GM18907 (cell line): Measurements from ENCODE around the gene HRH2.
A peak's percentile ranks its signal among the peaks of the same experiment; 100 is the strongest.
"Not testable (repeated sequence)": the region's sequence is repeated elsewhere in the genome, so short reads cannot be mapped to it uniquely, and the experiment has no call there.

Source experiments
- ATAC-seq: cut with Tn5 transposase; IDR thresholded peaks from one replicate; pipeline ENCODE4 v1.9.1; 2021; ENCODE audit warnings: mild to moderate bottlenecking, moderate library complexity; ENCODE audit not compliant: unreplicated experiment

HRH2 gene

DNA sequence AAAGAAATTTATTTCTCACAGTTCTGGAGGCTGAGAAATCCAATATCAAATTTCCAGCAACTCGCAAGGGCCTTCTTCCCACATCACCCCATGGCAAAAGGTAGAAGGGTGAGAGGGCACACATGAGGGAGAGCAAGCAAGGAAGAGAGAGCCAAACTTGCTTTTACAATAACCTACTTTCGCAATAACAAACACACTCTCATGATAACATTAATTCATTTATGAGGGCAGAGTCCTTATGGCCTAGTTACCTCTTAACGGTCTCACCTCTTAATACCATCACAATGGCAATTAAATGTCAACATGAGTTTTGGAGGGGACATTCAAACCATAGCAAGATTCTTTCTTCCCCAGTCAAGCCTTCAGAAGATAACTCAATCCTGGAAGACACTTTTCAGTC is 11.6 kb upstream of the HRH2 start:
- no peak for ATAC-seq

DNA sequence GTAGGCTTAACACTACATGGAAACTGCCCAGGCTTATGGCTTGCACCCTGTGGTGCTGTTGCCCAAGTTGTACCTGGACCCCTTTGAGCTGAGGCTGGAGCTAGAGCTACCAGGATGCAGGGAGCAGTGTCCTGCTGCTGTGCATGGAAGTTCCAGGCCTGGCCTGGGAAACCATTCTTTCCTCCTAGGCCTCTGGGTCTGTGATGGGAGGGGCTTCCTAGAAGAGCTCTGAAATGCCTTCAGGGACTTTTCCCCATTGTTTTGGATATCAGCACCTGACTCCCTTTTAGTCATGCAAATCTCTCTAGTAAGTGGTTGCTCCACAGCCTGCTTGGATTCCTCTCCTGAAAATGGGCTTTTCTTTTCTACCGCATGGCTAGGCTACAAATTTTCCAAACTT is 7.9 kb upstream of the HRH2 start:
- ATAC-seq = no peak

DNA sequence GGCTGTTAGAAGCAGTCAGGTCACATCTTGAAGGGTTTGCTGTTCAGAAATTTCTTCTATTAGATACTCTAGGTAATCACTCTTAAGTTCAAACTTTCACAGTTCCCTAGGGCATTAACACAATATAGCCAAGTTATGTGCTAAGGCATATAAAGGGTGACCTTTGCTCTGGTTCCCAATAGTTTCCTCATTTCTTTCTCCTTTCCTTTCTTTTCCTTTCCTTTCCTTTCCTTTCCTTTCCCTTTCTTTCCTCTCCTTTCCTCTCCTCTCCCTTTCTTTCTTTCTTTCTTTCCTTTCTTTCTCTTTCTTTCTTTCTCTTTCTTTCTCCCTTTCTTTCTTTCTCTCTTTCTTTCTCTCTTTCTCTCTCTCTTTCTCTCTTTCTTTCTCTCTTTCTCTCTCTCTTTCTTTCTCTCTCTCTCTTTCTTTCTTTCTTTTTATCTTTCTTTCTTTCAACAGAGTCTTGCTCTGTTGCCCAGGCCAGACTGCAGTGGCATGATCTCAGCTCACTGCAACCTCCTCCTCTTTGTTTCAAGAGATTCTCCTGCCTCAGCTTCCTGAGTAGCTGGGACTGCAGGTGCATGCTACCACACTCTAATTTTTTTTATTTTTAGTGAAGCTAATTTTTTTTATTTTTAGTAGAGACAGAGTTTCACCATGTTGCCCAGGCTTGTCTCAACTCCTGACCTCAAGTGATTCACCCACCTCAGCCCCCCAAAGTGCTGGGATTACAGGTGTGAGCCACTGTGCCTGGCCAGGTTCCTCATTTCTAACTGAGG is 7.3 kb upstream of the HRH2 start:
- not testable (repeated sequence) for ATAC-seq

DNA sequence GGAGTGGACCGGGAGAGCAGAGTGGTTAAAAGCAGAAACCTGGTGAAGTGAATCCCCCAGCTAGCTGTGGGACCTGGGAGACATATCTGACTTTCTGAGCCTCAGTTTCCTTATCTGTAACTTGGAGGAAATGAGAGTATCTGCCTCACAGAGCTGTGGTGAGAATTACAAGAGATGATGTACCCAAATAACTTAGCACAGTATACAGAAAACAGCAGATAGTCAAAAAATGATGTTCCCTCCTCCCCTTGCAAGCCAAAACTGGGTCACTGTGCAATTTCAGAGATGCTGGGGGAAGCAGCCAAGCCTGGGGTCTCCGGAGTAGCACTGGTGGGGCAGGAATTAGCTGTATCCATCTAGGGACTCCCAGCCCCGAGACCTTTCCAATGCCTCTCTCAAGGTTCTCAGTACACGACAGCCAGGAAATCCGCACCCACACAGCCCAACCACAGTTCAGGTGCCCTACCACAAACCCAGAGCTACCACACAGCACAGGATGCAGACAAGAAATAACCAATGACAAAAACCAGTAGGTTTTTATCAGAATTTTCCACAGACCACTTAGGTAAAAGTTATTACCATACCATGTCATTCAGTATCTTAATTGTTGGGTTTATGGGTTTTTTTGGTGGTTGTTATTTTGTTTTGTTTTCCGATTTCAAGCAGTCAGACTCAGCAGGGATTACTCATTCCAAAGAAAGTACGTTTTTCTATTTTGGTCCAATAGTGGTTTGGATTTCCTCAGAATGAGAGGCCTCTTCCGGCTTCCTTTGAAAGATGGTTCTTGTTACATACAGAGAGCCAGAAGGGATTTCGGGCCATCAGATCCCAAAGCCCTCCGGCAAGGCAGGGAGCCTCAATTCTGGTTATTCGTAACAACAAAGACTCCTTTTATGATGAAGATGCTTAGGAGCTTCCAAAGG is 4.9 kb upstream of the HRH2 start:
- ATAC-seq = peak; percentile 70

DNA sequence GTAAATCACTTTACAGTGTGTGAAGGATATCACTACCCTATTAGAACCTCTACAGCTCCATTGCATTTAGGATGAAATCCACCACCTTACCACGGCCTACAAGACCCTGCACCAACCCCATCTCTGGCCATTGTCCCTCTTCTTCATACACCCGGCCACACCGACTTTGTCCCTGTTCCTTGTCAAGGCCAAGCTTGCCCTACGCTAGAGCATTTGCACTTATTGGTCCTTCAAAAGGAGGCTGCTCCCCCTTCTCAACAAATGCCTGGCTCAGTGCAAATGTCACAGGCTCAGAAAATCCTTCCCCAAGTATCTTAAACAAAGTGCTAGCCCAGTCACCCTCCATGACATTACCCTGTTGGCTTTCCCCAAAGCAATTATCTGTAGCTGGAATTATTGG is 4.1 kb upstream of the HRH2 start:
- no peak for ATAC-seq

DNA sequence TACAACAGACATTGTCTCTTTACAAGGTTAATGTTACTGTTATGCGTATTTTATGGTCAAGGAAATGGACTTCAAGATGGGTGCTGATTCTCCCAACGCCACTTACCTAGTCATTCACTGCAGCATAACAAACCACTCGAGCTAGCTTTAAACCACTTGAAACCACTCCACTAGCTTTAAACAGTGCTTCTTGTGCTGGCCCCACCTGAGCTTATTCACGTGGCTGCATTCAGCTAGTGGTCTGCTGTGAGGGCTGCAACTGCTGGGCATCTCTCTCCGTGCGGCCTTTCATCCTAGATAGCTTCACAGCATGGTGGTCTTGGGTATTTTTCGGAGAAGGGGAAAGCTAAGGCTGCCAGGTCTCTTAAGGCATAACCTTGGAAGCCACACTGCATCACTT is 3.5 kb upstream of the HRH2 start:
- ATAC-seq = no peak

DNA sequence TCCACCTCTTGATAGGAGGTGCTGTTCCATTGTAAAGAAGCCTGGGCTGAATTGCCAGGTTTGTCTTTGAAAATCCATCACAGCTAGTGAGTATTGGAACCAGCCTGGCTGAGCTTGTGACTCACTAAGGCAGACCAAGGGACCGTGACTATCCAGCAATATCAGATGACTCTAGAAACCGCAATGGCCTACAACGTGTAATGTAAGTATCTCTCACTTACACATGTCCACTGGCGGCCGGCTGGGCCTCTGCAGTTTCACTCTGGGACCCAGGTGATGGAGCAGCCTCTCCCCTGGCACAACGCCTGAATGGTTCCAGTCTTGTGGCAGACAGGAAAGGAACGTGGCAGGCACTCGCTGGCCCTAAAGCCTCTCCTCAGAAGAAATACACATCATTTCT is 3.1 kb upstream of the HRH2 start:
- ATAC-seq = no peak

DNA sequence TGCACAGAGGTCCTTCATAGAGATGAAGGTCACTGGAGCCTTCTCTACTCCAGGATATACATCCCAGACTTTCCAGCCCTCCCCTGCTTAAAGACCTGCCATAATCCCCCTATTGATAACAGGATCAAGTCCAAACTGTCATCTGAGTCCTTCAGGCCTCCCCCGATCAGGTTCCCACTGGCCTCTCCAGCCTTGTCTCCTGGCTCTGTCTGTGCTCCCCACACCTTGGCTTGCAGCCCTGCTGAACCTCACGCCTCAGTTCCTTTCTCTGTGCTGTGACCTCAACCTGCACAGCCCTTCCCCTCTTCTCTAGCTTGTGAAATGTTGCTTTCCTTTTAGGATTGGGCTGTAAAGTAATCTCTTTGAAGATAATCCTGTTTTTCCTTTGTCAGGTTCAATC is 2.5 kb upstream of the HRH2 start:
- ATAC-seq = no peak

DNA sequence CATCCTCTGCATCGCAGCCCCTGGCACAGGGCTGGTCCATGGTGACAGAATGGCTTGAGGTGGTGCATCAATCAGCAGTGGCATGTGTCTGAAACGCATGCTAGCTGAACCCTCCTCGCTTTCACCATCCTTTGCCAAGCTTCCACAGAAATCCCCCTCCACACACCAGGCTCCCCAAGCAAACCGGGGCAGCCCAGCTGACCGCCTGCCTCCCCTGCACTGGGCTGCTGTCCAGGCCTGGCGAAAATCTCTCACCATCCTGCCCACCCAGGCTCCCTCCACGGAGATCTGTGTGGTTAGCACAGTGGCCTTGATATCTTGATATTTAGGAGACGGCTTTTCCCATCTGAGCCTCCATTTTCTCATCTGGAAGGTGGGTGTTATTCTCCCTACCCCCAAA is 905 bp upstream of the HRH2 start:
- no peak for ATAC-seq

DNA sequence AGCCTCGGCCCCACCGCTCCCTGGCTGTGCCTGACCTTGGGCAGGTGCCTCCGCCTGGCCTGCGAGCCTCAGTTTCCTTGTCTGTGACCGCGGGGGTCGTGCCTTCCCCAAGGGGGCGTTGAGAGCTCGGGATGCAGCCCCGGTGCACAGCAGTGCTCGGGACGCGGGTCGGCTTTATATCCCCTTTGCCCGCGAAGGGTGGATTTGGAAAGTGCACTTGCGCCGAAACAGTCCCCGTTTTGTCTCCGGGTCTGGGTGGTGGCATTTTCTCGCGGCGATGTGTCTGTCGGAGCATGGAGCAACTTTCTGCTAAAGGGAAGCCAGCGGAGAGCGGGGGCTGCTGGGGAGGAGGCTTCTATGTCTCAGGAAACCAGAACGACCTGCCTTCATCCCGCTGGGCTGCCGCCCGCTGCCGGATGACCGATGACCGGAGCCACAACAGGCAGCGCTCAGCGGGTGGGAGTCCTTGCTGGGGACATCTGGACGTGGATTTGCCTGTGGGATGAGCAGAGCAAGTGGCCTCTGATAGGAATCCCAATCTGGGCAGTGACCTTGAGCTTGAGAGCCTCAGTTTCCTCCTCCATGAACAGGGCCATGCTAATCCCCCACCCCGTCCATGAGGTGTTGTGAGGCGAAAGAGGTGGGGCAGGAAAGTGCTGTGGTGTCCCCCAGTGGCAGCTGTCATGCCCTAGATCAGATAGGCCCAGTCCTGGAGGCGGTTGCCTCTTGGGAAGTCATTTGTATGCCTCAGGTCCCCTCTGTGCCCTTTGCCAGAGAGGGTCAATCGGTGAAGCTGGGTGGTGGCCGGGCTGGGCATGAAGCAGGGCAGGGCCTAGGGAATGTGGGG is 651 bp downstream of the HRH2 start:
- ATAC-seq = no peak

DNA sequence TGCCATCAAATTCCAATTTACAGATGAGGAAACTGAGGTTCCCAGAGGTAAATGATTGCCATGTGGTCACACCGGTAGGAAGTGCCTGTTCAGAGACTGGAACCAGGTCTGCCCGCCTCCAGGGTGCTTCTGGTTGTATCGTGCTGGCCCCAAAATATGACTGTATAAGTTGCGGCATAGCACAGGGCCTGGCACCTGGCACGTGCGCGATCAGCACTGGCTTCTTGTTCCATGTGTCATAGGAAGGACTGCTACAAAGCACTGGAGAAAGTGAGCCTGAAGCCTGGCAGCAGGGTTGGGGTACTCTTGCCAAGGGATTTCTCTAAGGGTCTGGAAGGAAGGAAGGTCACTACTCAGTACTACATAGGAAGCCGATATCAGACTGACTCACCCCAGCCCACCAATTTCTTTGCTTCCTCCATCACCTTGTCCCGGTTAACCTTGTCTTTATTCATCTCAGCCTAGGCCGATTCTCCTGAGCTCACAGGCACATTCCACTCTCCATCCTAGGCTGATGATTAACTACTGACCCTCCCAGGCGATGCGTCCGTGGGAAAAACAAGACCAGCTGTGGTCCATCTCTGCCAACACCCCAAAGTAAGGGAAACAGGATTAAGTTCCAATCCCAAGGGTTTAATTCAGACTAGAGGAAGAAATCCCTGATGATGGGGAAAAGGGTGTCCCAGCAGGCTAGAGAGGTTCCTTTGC is 1.8 kb downstream of the HRH2 start:
- no peak for ATAC-seq

DNA sequence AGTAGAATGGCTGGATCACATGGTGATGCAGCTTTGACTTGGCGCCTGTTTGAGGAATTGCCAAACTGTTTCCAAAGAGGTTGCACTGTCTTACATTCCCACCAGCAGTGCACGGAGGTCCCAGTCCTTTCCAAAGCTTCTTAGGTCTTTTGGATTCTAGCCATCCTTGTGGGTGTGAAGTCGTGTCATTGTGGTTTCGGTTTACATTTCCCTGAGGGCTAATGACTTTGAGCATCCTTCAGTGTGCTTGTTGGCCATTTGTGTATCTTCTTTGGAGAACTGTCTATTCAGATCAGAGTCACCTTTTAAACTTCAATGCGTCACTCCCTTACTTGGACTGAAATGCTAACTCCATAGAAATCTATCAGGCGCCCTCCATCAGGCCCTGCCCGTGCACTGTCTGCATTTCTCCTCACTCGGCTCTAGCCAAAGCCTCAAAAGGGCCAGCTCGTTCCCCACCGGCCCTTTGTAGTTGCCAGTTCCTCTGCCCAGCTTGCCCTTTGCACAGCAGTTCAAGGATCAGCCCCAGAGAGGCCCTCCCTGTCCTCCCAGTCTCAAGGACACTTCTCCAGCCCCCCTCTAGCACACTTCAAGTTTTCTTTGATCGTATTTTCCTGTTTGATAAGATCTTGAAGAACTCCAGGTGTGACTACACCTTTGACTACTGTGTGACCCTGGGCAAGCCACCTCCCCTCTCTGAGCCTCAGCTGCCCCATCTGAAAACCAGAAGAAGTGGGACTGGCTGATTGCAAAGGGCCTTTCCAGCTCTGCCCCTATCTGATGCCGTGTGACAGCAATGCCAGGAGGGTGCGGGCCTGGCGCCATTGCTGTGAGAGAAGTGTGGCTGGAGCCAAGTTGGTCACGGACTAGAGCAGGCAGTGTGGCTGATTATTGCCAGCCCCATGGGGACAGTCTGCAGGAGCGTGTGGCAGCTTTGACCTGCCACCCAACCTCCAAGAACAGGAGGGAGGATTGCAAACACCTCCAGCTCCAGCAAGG is 5.6 kb downstream of the HRH2 start:
- no peak for ATAC-seq

DNA sequence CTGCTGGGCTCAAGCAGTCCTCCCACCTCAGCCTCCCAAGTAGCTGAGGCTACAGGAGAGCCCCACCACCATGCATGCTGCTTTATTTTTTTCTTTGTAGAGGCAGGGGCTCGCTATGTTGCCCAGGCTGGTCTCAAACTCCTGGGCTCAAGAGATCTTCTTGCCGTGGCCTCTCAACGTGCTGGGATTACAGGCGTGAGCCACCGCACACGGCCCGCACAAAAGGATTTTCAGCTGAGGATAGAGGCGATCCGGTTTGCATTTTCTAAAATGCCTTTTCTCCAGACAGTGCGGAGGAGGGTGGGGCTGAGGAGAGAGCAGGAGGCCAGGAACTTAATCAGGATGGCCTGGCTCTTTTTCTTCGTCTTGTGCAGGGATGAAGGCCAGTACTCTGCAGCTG is 6.9 kb downstream of the HRH2 start:
- no peak for ATAC-seq

DNA sequence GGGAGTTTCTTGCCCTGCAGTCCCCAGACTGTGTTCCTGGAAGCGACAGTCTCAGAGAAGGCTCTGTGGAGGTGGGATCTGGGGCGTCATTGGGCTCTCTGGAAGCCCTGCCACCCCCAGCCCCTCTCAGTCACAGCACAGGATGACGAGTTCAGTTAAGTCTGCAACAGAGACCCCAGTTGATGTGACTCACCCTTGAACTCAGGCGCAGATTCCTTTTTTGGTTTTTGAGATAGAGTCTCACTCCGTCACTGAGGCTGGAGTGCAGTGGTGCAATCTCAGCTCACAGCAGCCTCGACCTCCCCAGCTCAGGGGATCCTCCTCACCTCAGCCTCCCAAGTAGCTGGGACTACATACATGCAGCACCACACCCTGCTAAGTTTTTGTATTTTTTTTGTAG is 8.3 kb downstream of the HRH2 start:
- ATAC-seq = no peak

DNA sequence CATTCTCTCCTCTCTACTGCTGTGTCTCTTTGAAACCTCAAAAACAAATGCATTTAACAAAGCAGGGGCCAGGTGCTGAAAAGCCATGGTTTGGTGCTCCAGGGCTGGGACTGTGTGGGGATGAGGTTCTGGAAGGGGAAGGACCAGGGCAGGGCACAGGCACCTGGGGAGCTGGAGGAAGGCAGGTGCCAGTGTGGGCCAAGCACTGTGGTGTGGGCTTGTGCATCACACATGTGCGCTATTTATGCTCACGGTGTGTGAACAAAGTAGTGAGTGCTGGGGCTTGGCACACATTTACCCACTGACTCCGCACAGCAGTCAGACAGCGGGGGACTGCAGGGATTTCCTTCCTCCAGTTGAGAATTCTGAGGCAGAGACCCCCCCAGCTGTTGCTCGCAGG is 10.1 kb downstream of the HRH2 start:
- ATAC-seq = no peak

DNA sequence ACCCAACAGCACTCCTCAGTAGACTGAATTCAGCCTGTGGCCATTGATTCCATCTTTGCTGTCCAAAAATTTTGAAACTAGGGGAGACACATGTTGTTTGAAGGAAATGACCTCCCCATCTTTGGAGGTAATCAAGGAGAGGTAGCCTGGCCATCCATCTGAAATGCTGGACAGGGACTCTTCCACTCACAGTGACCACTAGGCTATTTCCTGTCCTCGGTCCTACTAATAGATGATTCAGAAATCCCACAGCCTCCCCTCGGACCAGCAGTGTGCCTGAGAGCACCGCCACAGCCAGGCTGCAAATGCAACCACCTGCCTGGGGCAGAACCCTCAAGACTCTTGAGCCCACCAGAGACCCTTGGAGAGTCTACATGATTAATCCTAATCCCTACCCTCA is 12.5 kb downstream of the HRH2 start:
- no peak for ATAC-seq

DNA sequence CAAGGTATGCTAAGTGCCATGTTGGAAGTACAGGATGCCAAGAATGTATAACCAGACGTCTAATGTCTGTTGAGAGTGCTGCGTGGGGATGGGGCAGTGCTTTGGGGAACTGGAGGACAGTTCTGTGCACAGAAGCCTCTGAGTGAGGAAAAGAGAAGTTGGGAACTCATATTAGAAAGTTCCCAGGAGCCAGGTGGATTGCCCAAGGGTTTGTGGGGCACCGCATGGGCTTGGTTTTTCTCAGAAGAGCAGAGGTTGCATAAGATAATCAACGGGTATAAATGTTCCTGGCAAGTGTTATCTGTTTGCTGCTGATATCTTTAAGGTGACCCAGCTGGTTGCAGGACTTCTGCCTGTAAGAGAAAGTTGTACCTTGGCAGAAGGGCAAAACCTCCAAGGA is 13.1 kb downstream of the HRH2 start:
- ATAC-seq = no peak

DNA sequence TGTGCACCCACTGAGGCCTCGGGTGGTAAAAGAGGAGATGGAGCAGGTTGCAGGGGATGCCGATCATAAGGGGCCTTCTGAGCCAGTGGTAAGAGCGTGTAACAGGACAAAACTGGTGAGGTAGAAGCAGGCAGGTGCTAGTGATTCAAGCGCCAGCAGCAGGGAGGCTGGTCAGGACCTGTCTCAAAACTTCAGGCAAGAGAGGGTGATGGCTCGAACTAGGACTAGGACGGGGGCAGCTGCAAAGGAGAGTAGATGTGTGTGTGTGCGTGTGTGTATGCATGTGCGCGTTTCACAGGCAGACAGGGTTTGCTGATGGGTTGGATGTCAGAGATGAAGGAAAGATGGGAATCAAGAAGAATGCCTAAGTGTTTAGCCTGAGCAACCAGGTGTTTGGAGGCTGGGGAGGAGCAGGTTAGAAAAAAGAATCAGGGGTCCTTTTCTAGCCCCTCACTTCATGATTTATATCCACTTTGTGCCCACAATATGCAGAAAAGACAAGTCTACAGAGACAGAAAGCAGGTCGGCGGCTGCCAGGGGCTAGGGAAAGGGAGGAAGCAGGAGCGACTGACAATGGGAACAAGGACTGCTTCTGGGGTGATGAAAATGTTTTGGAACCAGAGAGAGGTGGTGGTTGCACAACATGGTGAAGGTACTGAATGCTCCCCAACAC is 15.2 kb downstream of the HRH2 start:
- ATAC-seq = no peak
